Activated CD8-positive, alpha-beta memory T cell treated with anti-CD3 and anti-CD28 coated beads for 4 hours (primary cell): ENCODE results near the gene DYSF.

Experiments used
- DNase-seq, 2 donors: peaks; one replicate each; pipeline ENCODE4 v3.0.0-alpha.2; 2020; ENCODE audit warnings: low read depth in 2 of 2

The DYSF gene

GRCh38 chr2:71552861-71553301 is 99.5 kb downstream of the DYSF start:
- no peak for DNase-seq

GRCh38 chr2:71554028-71554705 is 100.8 kb downstream of the DYSF start:
- no peak for DNase-seq

- DNase-seq, result no peak
Measured at GRCh38 chr2:71554706-71555056, 101.3 kb downstream of the DYSF start.

- no peak for DNase-seq
Measured at GRCh38 chr2:71555798-71556454, 102.6 kb downstream of the DYSF start.

GRCh38 chr2:71556692-71557250 is 103.4 kb downstream of the DYSF start:
- no peak for DNase-seq

- DNase-seq, result no peak
Measured at GRCh38 chr2:71557321-71557720, 104.0 kb downstream of the DYSF start.

- DNase-seq, result no peak
Measured at GRCh38 chr2:71558300-71559051, 105.1 kb downstream of the DYSF start.

- DNase-seq, result no peak
Measured at GRCh38 chr2:71559080-71559827, 105.9 kb downstream of the DYSF start.

GRCh38 chr2:71559828-71560637 is 106.7 kb downstream of the DYSF start:
- DNase-seq, result no peak

GRCh38 chr2:71560638-71561011 is 107.3 kb downstream of the DYSF start:
- DNase-seq, result no peak

- no peak for DNase-seq
Measured at GRCh38 chr2:71561441-71562267, 108.3 kb downstream of the DYSF start.

- no peak for DNase-seq
Measured at GRCh38 chr2:71562518-71562917, 109.2 kb downstream of the DYSF start.

GRCh38 chr2:71563872-71564271 is 110.5 kb downstream of the DYSF start:
- DNase-seq, result no peak

GRCh38 chr2:71564361-71564760 is 111.0 kb downstream of the DYSF start:
- no peak for DNase-seq

GRCh38 chr2:71564790-71565189 is 111.4 kb downstream of the DYSF start:
- no peak for DNase-seq

GRCh38 chr2:71566372-71566771 is 113.0 kb downstream of the DYSF start:
- no peak for DNase-seq

GRCh38 chr2:71567625-71568024 is 114.3 kb downstream of the DYSF start:
- no peak for DNase-seq

GRCh38 chr2:71568103-71568502 is 114.7 kb downstream of the DYSF start:
- DNase-seq, result no peak

- no peak for DNase-seq
Measured at GRCh38 chr2:71570511-71570910, 117.2 kb downstream of the DYSF start.

- DNase-seq, result no peak
Measured at GRCh38 chr2:71570951-71571460, 117.6 kb downstream of the DYSF start.
